ENCODE results near the gene HIVEP2. TPM values are rescaled to one million over a fixed set of nuclear protein-coding genes. Genes with fewer than 3 reads are reported as not detected.
A peak's percentile ranks its signal among the peaks of the same experiment; 100 is the strongest.

Gene HIVEP2
- total and polyA plus RNA-seq, 4 experiments from 2014 or later: 5.0 to 92.7 (median 56.7) TPM

GRCh38 chr6:142763205-142763604 is 181.8 kb downstream of the HIVEP2 start:
- peaks cover 49% of the 10 kb centered on the region for H3K36me3 ChIP-seq (ENCODE audit: insufficient read depth, low read length)
- peak overlapping the region; percentile 3 to 84 (median 70) for H3K27ac Mint-ChIP-seq
- no peak overlapping the region for H3K4me3 ChIP-seq (ENCODE audit: low read length in 2 of 2)
- H3K27me3 Mint-ChIP-seq: no peaks in the 10 kb centered on the region
- intact Hi-C loops (cut with micrococcal nuclease): no loop called here
- CTCF ChIA-PET (ENCODE audit: partially characterized antibody): interaction anchor here (1.0 kb wide), 1 partner anchor 13 kb away, joined by 3 read pairs; no protein-coding TSS in a partner anchor
- H3K27ac ChIP-seq (ENCODE audit: low read depth, low read length): no peak overlapping the region
- DNase-seq: no peak
- H3K36me3 Mint-ChIP-seq: peaks cover 65 to 87% of the 10 kb centered on the region in 2 donors
- H3K27me3 ChIP-seq (ENCODE audit: insufficient read depth, low read length): no peaks in the 10 kb centered on the region
- H3K4me3 Mint-ChIP-seq: peak overlapping the region in 1 of 8 donors; percentile 7
- peaks cover 29 to 56% (median 38%) of the 10 kb centered on the region in 4 donors for H3K4me1 Mint-ChIP-seq
- peaks cover 0 to 2% (median 0%) of the 10 kb centered on the region in 8 donors for H3K9me3 Mint-ChIP-seq
- no peaks in the 10 kb centered on the region for H3K9me3 ChIP-seq (ENCODE audit: control insufficient read depth in 1 of 2, low read length in 2 of 2)
- H3K4me1 ChIP-seq (ENCODE audit: insufficient read depth, low read length): peaks cover 18% of the 10 kb centered on the region
- POLR2A ChIA-PET (ENCODE audit: partially characterized antibody): interaction anchor here (0.5 kb wide), 1 partner anchor 139 kb away, joined by 3 read pairs; no protein-coding TSS in a partner anchor

- H3K9me3 ChIP-seq (ENCODE audit: control insufficient read depth in 1 of 2, low read length in 2 of 2): no peaks in the 10 kb centered on the region
- Mint-ChIP-seq H3K4me3 (peak overlapping the region in 1 of 8 donors; percentile 20), H3K4me1 (peaks cover 27 to 56% (median 39%) of the 10 kb centered on the region in 4 donors), H3K36me3 (peaks cover 65 to 87% of the 10 kb centered on the region in 2 donors), H3K27ac (peak overlapping the region; percentile 23 to 84 (median 78)), H3K9me3 (peaks cover 0 to 2% (median 0%) of the 10 kb centered on the region in 8 donors), H3K27me3 (no peaks in the 10 kb centered on the region)
- H3K27me3 ChIP-seq (ENCODE audit: insufficient read depth, low read length): no peaks in the 10 kb centered on the region
- no peak overlapping the region for H3K27ac ChIP-seq (ENCODE audit: low read depth, low read length)
- peaks cover 51% of the 10 kb centered on the region for H3K36me3 ChIP-seq (ENCODE audit: insufficient read depth, low read length)
- H3K4me3 ChIP-seq (ENCODE audit: low read length in 2 of 2): no peak overlapping the region
- peaks cover 14% of the 10 kb centered on the region for H3K4me1 ChIP-seq (ENCODE audit: insufficient read depth, low read length)
- intact Hi-C loops (cut with micrococcal nuclease): no loop called here
- POLR2A ChIA-PET (ENCODE audit: partially characterized antibody): interaction anchor here (1.8 kb wide), 1 partner anchor 14 kb away, joined by 6 read pairs; no protein-coding TSS in a partner anchor
- DNase-seq: no peak
- CTCF ChIA-PET (ENCODE audit: partially characterized antibody): interaction anchor here (0.9 kb wide), 1 partner anchor 12 kb away, joined by 3 read pairs; no protein-coding TSS in a partner anchor
Measured at GRCh38 chr6:142761756-142762155, 183.2 kb downstream of the HIVEP2 start.

- Mint-ChIP-seq H3K27ac (peak overlapping the region; percentile 2 to 66 (median 48)), H3K36me3 (peaks cover 74 to 90% of the 10 kb centered on the region in 2 donors), H3K4me3 (no peak overlapping the region), H3K4me1 (peaks cover 34 to 70% (median 49%) of the 10 kb centered on the region in 4 donors), H3K9me3 (peaks cover 0 to 2% (median 0%) of the 10 kb centered on the region in 8 donors), H3K27me3 (no peaks in the 10 kb centered on the region)
- ChIA-PET CTCF (ENCODE audit: partially characterized antibody) (interaction anchor here (1.0 kb wide), 1 partner anchor 13 kb away, joined by 3 read pairs; no protein-coding TSS in a partner anchor), POLR2A (ENCODE audit: partially characterized antibody) (interaction anchor here (1.8 kb wide), 1 partner anchor 16 kb away, joined by 6 read pairs; no protein-coding TSS in a partner anchor)
- no peak overlapping the region for H3K4me3 ChIP-seq (ENCODE audit: low read length in 2 of 2)
- H3K27ac ChIP-seq (ENCODE audit: low read depth, low read length): no peak overlapping the region
- no peaks in the 10 kb centered on the region for H3K9me3 ChIP-seq (ENCODE audit: control insufficient read depth in 1 of 2, low read length in 2 of 2)
- DNase-seq: no peak
- intact Hi-C loops (cut with micrococcal nuclease): no loop called here
- H3K4me1 ChIP-seq (ENCODE audit: insufficient read depth, low read length): peaks cover 14% of the 10 kb centered on the region
- H3K27me3 ChIP-seq (ENCODE audit: insufficient read depth, low read length): no peaks in the 10 kb centered on the region
- H3K36me3 ChIP-seq (ENCODE audit: insufficient read depth, low read length): peaks cover 58% of the 10 kb centered on the region
Measured at GRCh38 chr6:142760152-142760551, 184.8 kb downstream of the HIVEP2 start.

GRCh38 chr6:142758629-142759025 is 186.3 kb downstream of the HIVEP2 start:
- intact Hi-C loops (cut with micrococcal nuclease): no loop called here
- no peak overlapping the region for H3K27ac ChIP-seq (ENCODE audit: low read depth, low read length)

GRCh38 chr6:142757852-142758628 is 186.9 kb downstream of the HIVEP2 start:
- CTCF ChIA-PET (ENCODE audit: partially characterized antibody): interaction anchor here (1.0 to 1.5 kb wide), 2 partner anchors 8 to 11 kb away, joined by 3 read pairs; no protein-coding TSS in a partner anchor

More at GRCh38 chr6:142758629-142759025, 186.3 kb downstream of the HIVEP2 start:
- Histone ChIP-seq H3K4me1 (ENCODE audit: insufficient read depth, low read length) (peaks cover 14% of the 10 kb centered on the region), H3K4me3 (ENCODE audit: low read length in 2 of 2) (no peak overlapping the region), H3K9me3 (ENCODE audit: control insufficient read depth in 1 of 2, low read length in 2 of 2) (no peaks in the 10 kb centered on the region), H3K27me3 (ENCODE audit: insufficient read depth, low read length) (no peaks in the 10 kb centered on the region), H3K36me3 (ENCODE audit: insufficient read depth, low read length) (peaks cover 57% of the 10 kb centered on the region)
- Mint-ChIP-seq H3K4me3 (peak overlapping the region in 1 of 8 donors; percentile 35), H3K36me3 (peaks cover 70 to 87% of the 10 kb centered on the region in 2 donors), H3K9me3 (peaks cover 0 to 2% (median 0%) of the 10 kb centered on the region in 8 donors), H3K27ac (peak overlapping the region in 4 of 7 donors; percentile 4 to 84 (median 39)), H3K4me1 (peaks cover 34 to 64% (median 45%) of the 10 kb centered on the region in 4 donors), H3K27me3 (no peaks in the 10 kb centered on the region)
- CTCF ChIA-PET (ENCODE audit: partially characterized antibody): interaction anchor here (1.0 to 1.5 kb wide), 2 partner anchors 9 to 12 kb away, joined by 3 read pairs; no protein-coding TSS in a partner anchor
- DNase-seq: no peak
- POLR2A ChIA-PET (ENCODE audit: partially characterized antibody): interaction anchor here (0.8 kb wide), 1 partner anchor 84 kb away, joined by 3 read pairs; no protein-coding TSS in a partner anchor

GRCh38 chr6:142756215-142756630 is 188.8 kb downstream of the HIVEP2 start:
- H3K27me3 Mint-ChIP-seq: no peaks in the 10 kb centered on the region
- Histone ChIP-seq H3K36me3 (ENCODE audit: insufficient read depth, low read length) (peaks cover 58% of the 10 kb centered on the region), H3K4me1 (ENCODE audit: insufficient read depth, low read length) (peaks cover 6% of the 10 kb centered on the region), H3K4me3 (ENCODE audit: low read length in 2 of 2) (no peak overlapping the region), H3K9me3 (ENCODE audit: control insufficient read depth in 1 of 2, low read length in 2 of 2) (no peaks in the 10 kb centered on the region), H3K27ac (ENCODE audit: low read depth, low read length) (no peak overlapping the region), H3K27me3 (ENCODE audit: insufficient read depth, low read length) (no peaks in the 10 kb centered on the region)
- ChIA-PET CTCF (ENCODE audit: partially characterized antibody) (interaction anchor here (0.8 kb wide), 1 partner anchor 10 kb away, joined by 3 read pairs; no protein-coding TSS in a partner anchor), POLR2A (ENCODE audit: partially characterized antibody) (no interaction called here)
- H3K27ac Mint-ChIP-seq: peak overlapping the region; percentile 17 to 90 (median 81)
- intact Hi-C loops (cut with micrococcal nuclease): no loop called here
- no peak overlapping the region for H3K4me3 Mint-ChIP-seq
- DNase-seq: no peak
- peaks cover 0 to 2% (median 0%) of the 10 kb centered on the region in 8 donors for H3K9me3 Mint-ChIP-seq
- peaks cover 63 to 76% of the 10 kb centered on the region in 2 donors for H3K36me3 Mint-ChIP-seq
- peaks cover 28 to 49% (median 35%) of the 10 kb centered on the region in 4 donors for H3K4me1 Mint-ChIP-seq

More at GRCh38 chr6:142757852-142758628, 186.9 kb downstream of the HIVEP2 start:
- DNase-seq: no peak
- Mint-ChIP-seq H3K36me3 (peaks cover 70 to 87% of the 10 kb centered on the region in 2 donors), H3K4me1 (peaks cover 29 to 64% (median 40%) of the 10 kb centered on the region in 4 donors), H3K27me3 (no peaks in the 10 kb centered on the region), H3K27ac (peak overlapping the region; percentile 19 to 94 (median 62)), H3K4me3 (peak overlapping the region in 1 of 8 donors; percentile 47), H3K9me3 (peaks cover 0 to 2% (median 0%) of the 10 kb centered on the region in 8 donors)
- Histone ChIP-seq H3K36me3 (ENCODE audit: insufficient read depth, low read length) (peaks cover 62% of the 10 kb centered on the region), H3K27ac (ENCODE audit: low read depth, low read length) (no peak overlapping the region), H3K9me3 (ENCODE audit: control insufficient read depth in 1 of 2, low read length in 2 of 2) (no peaks in the 10 kb centered on the region), H3K4me1 (ENCODE audit: insufficient read depth, low read length) (peaks cover 14% of the 10 kb centered on the region), H3K4me3 (ENCODE audit: low read length in 2 of 2) (no peak overlapping the region), H3K27me3 (ENCODE audit: insufficient read depth, low read length) (no peaks in the 10 kb centered on the region)
- intact Hi-C loops (cut with micrococcal nuclease): no loop called here
- POLR2A ChIA-PET (ENCODE audit: partially characterized antibody): interaction anchor here (0.8 kb wide), 1 partner anchor 85 kb away, joined by 3 read pairs; no protein-coding TSS in a partner anchor
